ENCODE data around the gene SDCCAG8.

The SDCCAG8 gene

GRCh38 chr1:243514927-243515326 lies 259.1 kb downstream of the SDCCAG8 start:
- DNase-seq, result no peak

GRCh38 chr1:243520831-243521230 lies 265.0 kb downstream of the SDCCAG8 start:
- DNase-seq, result no peak

GRCh38 chr1:243523766-243524165 lies 267.9 kb downstream of the SDCCAG8 start:
- DNase-seq, result no peak

- DNase-seq, result no peak
Observed at GRCh38 chr1:243525085-243525487, 269.2 kb downstream of the SDCCAG8 start.

GRCh38 chr1:243526180-243526579 lies 270.3 kb downstream of the SDCCAG8 start:
- no peak for DNase-seq

GRCh38 chr1:243528459-243529121 lies 272.7 kb downstream of the SDCCAG8 start:
- DNase-seq, result no peak

- no peak for DNase-seq
Observed at GRCh38 chr1:243529512-243529911, 273.7 kb downstream of the SDCCAG8 start.

GRCh38 chr1:243535014-243535413 lies 279.2 kb downstream of the SDCCAG8 start:
- DNase-seq, result no peak

- no peak for DNase-seq
Observed at GRCh38 chr1:243539636-243540035, 283.8 kb downstream of the SDCCAG8 start.

GRCh38 chr1:243542739-243543415 lies 287.0 kb downstream of the SDCCAG8 start:
- no peak for DNase-seq

GRCh38 chr1:243543501-243543900 lies 287.7 kb downstream of the SDCCAG8 start:
- no peak for DNase-seq

- no peak for DNase-seq
Observed at GRCh38 chr1:243546457-243546856, 290.6 kb downstream of the SDCCAG8 start.

GRCh38 chr1:243547891-243548290 lies 292.1 kb downstream of the SDCCAG8 start:
- no peak for DNase-seq

GRCh38 chr1:243548516-243548915 lies 292.7 kb downstream of the SDCCAG8 start:
- no peak for DNase-seq

GRCh38 chr1:243549108-243549507 lies 293.3 kb downstream of the SDCCAG8 start:
- no peak for DNase-seq

Measured in NCI-H1105 treated with DMSO at 0.1 percent for 48 hours (cell line).